IPS-NIHi11 (cell line): ENCODE measurements around the gene GAPDH.
"Not testable (repeated sequence)": the region's sequence is repeated elsewhere in the genome, so short reads cannot be mapped to it uniquely, and the experiment has no call there.

ENCODE experiments used
- DNase-seq: peaks from one replicate; pipeline ENCODE4 v3.0.0; 2012; ENCODE audit warnings: mixed read lengths, low spot score

Gene GAPDH

GRCh38 chr12:6546016-6546415 lies 11.7 kb downstream of the GAPDH start:
- no peak for DNase-seq

GRCh38 chr12:6547566-6547965 lies 13.2 kb downstream of the GAPDH start:
- no peak for DNase-seq

GRCh38 chr12:6547987-6548386 lies 13.7 kb downstream of the GAPDH start:
- no peak for DNase-seq

- no peak for DNase-seq
Measured at GRCh38 chr12:6548556-6548955, 14.2 kb downstream of the GAPDH start.

GRCh38 chr12:6548966-6549683 lies 14.8 kb downstream of the GAPDH start:
- DNase-seq: no peak

GRCh38 chr12:6549684-6550151 lies 15.4 kb downstream of the GAPDH start:
- DNase-seq: no peak

GRCh38 chr12:6550294-6551062 lies 16.2 kb downstream of the GAPDH start:
- DNase-seq: no peak

GRCh38 chr12:6551063-6551461 lies 16.7 kb downstream of the GAPDH start:
- no peak for DNase-seq

GRCh38 chr12:6551496-6552139 lies 17.3 kb downstream of the GAPDH start:
- no peak for DNase-seq

GRCh38 chr12:6552140-6552551 lies 17.8 kb downstream of the GAPDH start:
- no peak for DNase-seq

- DNase-seq: no peak
Measured at GRCh38 chr12:6553051-6553868, 18.9 kb downstream of the GAPDH start.

GRCh38 chr12:6554168-6555017 lies 20.1 kb downstream of the GAPDH start:
- DNase-seq: peak; percentile 85

- DNase-seq: no peak
Measured at GRCh38 chr12:6555018-6555691, 20.8 kb downstream of the GAPDH start.

GRCh38 chr12:6556496-6556817 lies 22.1 kb downstream of the GAPDH start:
- not testable (repeated sequence) for DNase-seq

- DNase-seq: no peak
Measured at GRCh38 chr12:6556857-6557256, 22.5 kb downstream of the GAPDH start.

GRCh38 chr12:6558014-6558760 lies 23.9 kb downstream of the GAPDH start:
- peak; percentile 65 for DNase-seq

- DNase-seq: no peak
Measured at GRCh38 chr12:6559500-6559899, 25.2 kb downstream of the GAPDH start.

- no peak for DNase-seq
Measured at GRCh38 chr12:6560501-6561205, 26.3 kb downstream of the GAPDH start.

- no peak for DNase-seq
Measured at GRCh38 chr12:6562881-6563280, 28.6 kb downstream of the GAPDH start.
